ENCODE measurements around the gene KRT78. TPM values are rescaled to one million over a fixed set of nuclear protein-coding genes. Genes with fewer than 3 reads are reported as not detected.

The KRT78 gene
- total and polyA plus RNA-seq, 9 of the 15 experiments (the other 6 are each of a cell fraction or from before 2014, with no cell fraction given), result not detected

DNA sequence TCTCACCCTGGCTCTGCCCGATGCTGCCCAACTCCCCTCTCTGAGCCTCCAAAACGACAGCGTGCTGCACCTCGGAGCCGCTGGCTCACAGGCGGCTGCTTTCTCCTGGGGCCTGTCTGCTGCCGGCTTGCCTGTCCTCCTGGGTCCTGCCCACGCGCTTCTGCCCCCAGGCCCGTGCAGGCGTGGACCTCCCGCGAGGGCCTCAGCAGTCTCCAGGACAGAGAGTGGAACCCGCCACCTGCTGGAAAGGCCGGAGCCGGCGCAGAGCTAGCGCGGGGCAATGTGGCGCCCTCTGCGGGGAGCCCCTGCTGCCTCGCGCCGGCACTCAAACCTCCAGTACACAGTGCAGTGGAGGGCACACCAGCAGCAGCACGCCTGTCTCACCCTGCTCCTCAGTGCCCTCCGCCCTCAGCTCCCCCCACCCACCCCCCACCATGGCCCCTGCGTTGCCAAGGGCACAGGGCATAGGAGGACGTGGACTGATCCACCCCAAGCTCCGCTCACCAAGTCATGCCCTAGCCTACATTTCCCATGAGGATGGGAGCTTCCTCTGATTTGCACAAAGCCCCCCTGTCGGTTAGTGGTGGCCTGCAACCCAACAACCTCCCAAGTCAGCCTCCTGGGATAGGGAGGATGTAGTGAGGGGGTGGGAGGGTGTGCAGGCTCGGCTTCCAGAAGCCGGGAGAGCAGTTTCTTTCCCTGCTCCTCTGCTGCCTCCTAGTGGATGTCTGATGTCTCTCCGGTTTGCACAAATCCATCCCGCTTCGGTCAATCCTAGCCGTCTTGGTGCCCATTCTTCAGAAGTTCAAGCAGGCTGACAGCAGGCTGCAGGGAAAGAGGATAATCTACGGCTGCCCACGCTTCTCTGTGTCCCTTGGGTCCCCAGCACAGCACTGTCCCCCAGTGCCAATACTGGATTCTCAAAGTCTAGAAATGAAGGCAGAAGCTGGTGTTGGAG lies 30.9 kb upstream of the KRT78 start (continued):
- peak; percentile 57; the same call in 1 of the 2 replicates for TF ChIP-seq EP400 (IDR thresholded peaks at IDR 0.05)
- TF ChIP-seq LCOR (CRISPR knock-in tag; IDR thresholded peaks at IDR 0.05), result no peak
- no peak for TF ChIP-seq GTF2A2 (tag; IDR thresholded peaks at IDR 0.05)
- TF ChIP-seq, protein P1, sequence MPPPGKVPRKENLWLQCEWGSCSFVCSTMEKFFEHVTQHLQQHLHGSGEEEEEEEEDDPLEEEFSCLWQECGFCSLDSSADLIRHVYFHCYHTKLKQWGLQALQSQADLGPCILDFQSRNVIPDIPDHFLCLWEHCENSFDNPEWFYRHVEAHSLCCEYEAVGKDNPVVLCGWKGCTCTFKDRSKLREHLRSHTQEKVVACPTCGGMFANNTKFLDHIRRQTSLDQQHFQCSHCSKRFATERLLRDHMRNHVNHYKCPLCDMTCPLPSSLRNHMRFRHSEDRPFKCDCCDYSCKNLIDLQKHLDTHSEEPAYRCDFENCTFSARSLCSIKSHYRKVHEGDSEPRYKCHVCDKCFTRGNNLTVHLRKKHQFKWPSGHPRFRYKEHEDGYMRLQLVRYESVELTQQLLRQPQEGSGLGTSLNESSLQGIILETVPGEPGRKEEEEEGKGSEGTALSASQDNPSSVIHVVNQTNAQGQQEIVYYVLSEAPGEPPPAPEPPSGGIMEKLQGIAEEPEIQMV (tag; conservative IDR thresholded peaks at IDR 0.05; ENCODE audit: low read depth), result no peak
- TF ChIP-seq, protein P2, sequence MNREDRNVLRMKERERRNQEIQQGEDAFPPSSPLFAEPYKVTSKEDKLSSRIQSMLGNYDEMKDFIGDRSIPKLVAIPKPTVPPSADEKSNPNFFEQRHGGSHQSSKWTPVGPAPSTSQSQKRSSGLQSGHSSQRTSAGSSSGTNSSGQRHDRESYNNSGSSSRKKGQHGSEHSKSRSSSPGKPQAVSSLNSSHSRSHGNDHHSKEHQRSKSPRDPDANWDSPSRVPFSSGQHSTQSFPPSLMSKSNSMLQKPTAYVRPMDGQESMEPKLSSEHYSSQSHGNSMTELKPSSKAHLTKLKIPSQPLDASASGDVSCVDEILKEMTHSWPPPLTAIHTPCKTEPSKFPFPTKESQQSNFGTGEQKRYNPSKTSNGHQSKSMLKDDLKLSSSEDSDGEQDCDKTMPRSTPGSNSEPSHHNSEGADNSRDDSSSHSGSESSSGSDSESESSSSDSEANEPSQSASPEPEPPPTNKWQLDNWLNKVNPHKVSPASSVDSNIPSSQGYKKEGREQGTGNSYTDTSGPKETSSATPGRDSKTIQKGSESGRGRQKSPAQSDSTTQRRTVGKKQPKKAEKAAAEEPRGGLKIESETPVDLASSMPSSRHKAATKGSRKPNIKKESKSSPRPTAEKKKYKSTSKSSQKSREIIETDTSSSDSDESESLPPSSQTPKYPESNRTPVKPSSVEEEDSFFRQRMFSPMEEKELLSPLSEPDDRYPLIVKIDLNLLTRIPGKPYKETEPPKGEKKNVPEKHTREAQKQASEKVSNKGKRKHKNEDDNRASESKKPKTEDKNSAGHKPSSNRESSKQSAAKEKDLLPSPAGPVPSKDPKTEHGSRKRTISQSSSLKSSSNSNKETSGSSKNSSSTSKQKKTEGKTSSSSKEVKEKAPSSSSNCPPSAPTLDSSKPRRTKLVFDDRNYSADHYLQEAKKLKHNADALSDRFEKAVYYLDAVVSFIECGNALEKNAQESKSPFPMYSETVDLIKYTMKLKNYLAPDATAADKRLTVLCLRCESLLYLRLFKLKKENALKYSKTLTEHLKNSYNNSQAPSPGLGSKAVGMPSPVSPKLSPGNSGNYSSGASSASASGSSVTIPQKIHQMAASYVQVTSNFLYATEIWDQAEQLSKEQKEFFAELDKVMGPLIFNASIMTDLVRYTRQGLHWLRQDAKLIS (CRISPR knock-in tag; IDR thresholded peaks at IDR 0.05), result no peak
- TF ChIP-seq ZNF444 (CRISPR knock-in tag; IDR thresholded peaks at IDR 0.05), result no peak
- no peak for TF ChIP-seq NR2C1 (IDR thresholded peaks at IDR 0.05)
- TF ChIP-seq NR2C1 (tag; IDR thresholded peaks at IDR 0.05), result no peak
- TF ChIP-seq, protein P3, sequence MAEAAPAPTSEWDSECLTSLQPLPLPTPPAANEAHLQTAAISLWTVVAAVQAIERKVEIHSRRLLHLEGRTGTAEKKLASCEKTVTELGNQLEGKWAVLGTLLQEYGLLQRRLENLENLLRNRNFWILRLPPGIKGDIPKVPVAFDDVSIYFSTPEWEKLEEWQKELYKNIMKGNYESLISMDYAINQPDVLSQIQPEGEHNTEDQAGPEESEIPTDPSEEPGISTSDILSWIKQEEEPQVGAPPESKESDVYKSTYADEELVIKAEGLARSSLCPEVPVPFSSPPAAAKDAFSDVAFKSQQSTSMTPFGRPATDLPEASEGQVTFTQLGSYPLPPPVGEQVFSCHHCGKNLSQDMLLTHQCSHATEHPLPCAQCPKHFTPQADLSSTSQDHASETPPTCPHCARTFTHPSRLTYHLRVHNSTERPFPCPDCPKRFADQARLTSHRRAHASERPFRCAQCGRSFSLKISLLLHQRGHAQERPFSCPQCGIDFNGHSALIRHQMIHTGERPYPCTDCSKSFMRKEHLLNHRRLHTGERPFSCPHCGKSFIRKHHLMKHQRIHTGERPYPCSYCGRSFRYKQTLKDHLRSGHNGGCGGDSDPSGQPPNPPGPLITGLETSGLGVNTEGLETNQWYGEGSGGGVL (CRISPR knock-in tag; IDR thresholded peaks at IDR 0.05), result no peak
- no peak for TF ChIP-seq ZNF175 (CRISPR knock-in tag; IDR thresholded peaks at IDR 0.05; ENCODE audit: low read depth)
- no peak for TF ChIP-seq PTRF (tag; IDR thresholded peaks at IDR 0.05)
- TF ChIP-seq, protein P4, sequence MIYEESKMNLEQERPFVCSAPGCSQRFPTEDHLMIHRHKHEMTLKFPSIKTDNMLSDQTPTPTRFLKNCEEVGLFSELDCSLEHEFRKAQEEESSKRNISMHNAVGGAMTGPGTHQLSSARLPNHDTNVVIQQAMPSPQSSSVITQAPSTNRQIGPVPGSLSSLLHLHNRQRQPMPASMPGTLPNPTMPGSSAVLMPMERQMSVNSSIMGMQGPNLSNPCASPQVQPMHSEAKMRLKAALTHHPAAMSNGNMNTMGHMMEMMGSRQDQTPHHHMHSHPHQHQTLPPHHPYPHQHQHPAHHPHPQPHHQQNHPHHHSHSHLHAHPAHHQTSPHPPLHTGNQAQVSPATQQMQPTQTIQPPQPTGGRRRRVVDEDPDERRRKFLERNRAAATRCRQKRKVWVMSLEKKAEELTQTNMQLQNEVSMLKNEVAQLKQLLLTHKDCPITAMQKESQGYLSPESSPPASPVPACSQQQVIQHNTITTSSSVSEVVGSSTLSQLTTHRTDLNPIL (CRISPR knock-in tag; IDR thresholded peaks at IDR 0.05), result no peak
- TF ChIP-seq ZNF696 (CRISPR knock-in tag; conservative IDR thresholded peaks at IDR 0.05), result no peak
- TF ChIP-seq, protein P5, sequence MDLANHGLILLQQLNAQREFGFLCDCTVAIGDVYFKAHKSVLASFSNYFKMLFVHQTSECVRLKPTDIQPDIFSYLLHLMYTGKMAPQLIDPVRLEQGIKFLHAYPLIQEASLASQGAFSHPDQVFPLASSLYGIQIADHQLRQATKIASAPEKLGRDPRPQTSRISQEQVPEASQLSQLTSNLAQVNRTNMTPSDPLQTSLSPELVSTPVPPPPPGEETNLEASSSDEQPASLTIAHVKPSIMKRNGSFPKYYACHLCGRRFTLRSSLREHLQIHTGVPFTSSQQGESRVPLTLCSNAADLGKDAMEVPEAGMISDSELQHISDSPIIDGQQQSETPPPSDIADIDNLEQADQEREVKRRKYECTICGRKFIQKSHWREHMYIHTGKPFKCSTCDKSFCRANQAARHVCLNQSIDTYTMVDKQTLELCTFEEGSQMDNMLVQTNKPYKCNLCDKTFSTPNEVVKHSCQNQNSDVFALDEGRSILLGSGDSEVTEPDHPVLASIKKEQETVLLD (IDR thresholded peaks at IDR 0.05), result peak; percentile 69; the same call in 1 of the 2 replicates
- peak; percentile 90 for TF ChIP-seq BHLHE40 (IDR thresholded peaks at IDR 0.05; ENCODE audit: low read length)
- TF ChIP-seq MECOM (CRISPR knock-in tag; IDR thresholded peaks at IDR 0.05), result no peak

Data from K562 (cell line).